Measurements from ENCODE around the gene CDK16. TPM values are rescaled to one million over a fixed set of nuclear protein-coding genes. Genes with fewer than 3 reads are reported as not detected.

Gene CDK16
- total and polyA plus RNA-seq, 9 of the 15 experiments (the other 6 are each of a cell fraction or from before 2014, with no cell fraction given), result 3.9 to 104 (median 57.5) TPM

GRCh38 chrX:47232803-47233332 is 14.4 kb downstream of the CDK16 start, which contains the start of gene USP11 (continued):
- TF ChIP-seq ZNF639 (CRISPR knock-in tag; conservative IDR thresholded peaks at IDR 0.05 in 1 of 2, IDR thresholded peaks at IDR 0.05 in 1 of 2) (no peak), TRIM24 (IDR thresholded peaks at IDR 0.05) (no peak), ZHX1 (conservative IDR thresholded peaks at IDR 0.05; ENCODE audit: low read length) (no peak), ZFX (CRISPR knock-in tag; IDR thresholded peaks at IDR 0.05) (peak; percentile 70), ARHGAP35 (IDR thresholded peaks at IDR 0.05; ENCODE audit: partially characterized antibody) (no peak), ZNF277 (CRISPR knock-in tag; IDR thresholded peaks at IDR 0.05; ENCODE audit: borderline replicate concordance) (no peak), ZNF436 (CRISPR knock-in tag; IDR thresholded peaks at IDR 0.05) (no peak), XRCC3 (IDR thresholded peaks at IDR 0.05) (no peak), ZC3H11A (IDR thresholded peaks at IDR 0.05; ENCODE audit: low read depth, low read length) (no peak), POLR2B (IDR thresholded peaks at IDR 0.05; ENCODE audit: low read depth, partially characterized antibody) (peak; percentile 55), FOXP1 (CRISPR knock-in tag; IDR thresholded peaks at IDR 0.05) (0 out of 2 replicates have a peak, but pooled peaks have one; percentile 73), HLTF (IDR thresholded peaks at IDR 0.05) (no peak), ETV1 (tag; conservative IDR thresholded peaks at IDR 0.05; ENCODE audit: low read depth) (peak; percentile 55), TEAD1 (CRISPR knock-in tag; IDR thresholded peaks at IDR 0.05) (0 out of 4 replicates have a peak, but pooled peaks of 1 of the 2 experiments have one; percentile 25), HSF4 (CRISPR knock-in tag; IDR thresholded peaks at IDR 0.05; ENCODE audit: borderline replicate concordance) (no peak), NBN (IDR thresholded peaks at IDR 0.05; ENCODE audit: low read depth) (no peak), CREB1 (IDR thresholded peaks at IDR 0.05) (no peak), CREB1 (CRISPR knock-in tag; IDR thresholded peaks at IDR 0.05) (no peak), ETS2 (tag; IDR thresholded peaks at IDR 0.05; ENCODE audit: borderline replicate concordance, poor library complexity, severe bottlenecking) (no peak), TCF7 (IDR thresholded peaks at IDR 0.05; ENCODE audit: borderline replicate concordance) (no peak), ZNF778 (CRISPR knock-in tag; IDR thresholded peaks at IDR 0.05) (no peak), PPARD (CRISPR knock-in tag; IDR thresholded peaks at IDR 0.05) (no peak), PURB (CRISPR knock-in tag; IDR thresholded peaks at IDR 0.05; ENCODE audit: low read depth) (no peak), STAT5A (IDR thresholded peaks at IDR 0.05; ENCODE audit: borderline replicate concordance, low read length) (no peak)
